Activated CD4-positive, alpha-beta T cell treated with anti-CD3 and anti-CD28 coated beads, Interleukin-10, Interleukin-2, amounts not matched to agents 100 ng/mL and 50 ng/mL, durations not matched to agents 16 hours and 8 hours (primary cell): ENCODE data around the gene PSMC6.

Experiments used
- DNase-seq: peaks from one replicate; pipeline ENCODE4 v3.0.0-alpha.2; 2020

The PSMC6 gene

DNA sequence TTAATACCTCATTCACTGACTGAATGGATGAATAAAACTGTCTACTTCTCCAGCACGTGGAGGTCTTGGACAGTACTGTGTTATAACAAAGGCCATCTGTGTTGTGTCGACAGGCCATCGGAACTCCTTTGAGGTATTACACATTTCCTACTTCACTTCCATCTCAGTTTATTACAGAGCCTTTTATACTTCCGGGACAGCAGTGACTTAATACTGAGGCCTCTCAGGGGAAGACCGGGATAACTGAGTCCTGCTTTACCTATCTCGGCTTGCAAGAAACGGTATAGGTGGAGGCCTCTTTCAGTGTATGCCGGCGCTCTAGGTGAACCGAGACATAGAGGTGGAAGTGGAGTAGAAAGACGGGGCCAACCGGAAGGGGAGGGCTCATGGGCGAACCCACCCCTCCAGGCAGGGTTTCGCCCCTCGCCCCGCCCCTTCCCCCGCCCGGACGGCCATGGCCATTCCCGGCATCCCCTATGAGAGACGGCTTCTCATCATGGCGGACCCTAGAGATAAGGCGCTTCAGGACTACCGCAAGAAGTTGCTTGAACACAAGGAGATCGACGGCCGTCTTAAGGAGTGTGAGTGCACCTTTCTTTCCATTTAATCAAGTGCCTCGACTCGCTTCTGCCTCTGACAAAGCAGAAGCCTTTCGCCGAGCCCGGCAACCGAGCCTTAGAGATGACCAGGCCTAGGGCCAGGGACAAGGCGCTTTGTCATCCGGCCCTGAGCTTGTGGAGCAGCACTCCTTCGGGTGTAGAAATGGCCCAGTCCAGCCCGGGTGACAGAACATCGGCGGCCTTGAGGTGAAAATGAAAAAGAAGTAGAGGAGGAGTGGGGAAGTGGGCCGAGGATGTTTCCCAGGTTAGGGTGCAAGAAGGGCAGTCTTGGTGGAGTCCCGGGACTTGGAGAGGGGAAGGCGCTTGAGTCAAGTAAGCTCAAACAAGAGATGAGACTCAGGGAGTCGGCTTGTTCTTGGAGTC lies at the start of gene PSMC6:
Gene PSMC6 (plus strand): TSS at position 477 of the 983 bp plus-strand sequence. CDS start 20 bp downstream, at position 497.
- DNase-seq: peak; percentile 97

DNA sequence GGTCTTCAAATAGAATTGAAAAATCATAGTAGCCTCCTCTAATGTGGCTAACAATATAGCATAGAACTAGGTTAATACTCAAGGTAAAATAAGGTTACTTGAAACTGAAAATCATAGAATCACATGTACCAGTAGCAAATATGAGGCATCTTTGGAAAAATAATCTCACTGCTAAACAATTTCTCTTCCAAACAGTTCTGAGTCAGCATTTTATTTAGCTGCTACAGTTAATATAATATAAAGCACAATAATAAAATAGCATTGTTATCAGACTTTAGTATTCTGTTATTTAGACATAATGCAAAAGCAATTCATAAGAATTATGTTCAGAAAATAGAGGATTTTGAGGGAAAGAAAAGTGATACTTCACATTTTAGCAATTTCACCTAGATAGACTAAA lies 46.7 kb upstream of the PSMC6 start:
- no peak for DNase-seq

DNA sequence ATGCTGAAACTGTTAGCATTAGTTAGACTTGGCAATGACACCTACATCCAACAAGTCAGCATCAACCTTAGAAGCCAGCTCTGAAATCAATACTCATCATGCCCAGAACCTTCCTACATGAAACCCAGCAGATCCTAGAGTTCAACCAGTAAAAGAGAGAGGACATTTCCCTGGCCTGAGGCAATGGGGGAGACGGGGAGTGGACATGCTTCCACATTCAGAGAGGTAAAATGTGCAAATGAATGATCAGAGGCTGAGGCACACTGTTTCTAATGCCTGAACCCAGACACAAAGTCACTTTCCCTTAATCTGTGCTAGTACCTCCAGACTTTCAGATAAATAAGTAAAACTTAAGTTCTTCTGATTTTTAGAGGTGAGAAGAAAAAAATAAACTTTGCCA lies 46.2 kb upstream of the PSMC6 start:
- DNase-seq: no peak

DNA sequence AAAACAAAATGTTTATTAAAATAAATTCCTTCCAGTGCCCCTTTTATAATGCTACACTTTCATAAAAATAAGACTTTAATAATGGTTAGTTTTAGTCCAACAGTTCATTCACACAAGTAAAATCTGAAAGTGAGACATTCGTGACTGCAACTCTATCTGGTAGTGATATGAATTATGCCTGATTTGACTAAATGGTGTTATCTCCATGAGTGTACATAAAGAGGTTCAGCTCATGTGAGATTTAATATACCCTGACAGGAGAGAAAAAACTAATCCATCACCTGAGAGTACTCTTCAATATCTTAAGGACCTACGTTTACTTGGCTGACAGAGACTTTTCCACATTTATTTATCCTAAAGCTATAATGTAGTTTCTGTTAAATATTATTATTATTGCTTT lies 45.7 kb upstream of the PSMC6 start:
- peak; percentile 38 for DNase-seq

DNA sequence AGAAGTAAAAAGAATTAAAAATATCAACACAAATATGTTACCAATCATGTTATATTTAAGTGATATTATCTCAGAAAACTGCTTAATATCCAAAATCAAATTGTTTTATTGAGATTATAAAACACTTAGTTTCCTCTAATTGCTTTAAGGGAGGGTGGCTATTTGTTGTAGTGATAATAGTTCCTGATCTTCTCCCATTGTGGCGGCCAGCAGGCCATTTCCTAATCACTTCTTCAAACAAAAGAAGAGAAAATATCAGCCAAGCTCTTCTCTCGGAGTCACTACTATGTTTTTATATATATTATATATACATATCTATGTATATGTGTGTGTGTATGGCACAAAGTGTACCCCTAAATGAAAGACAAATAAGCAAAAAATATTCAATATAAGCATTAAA lies 43.1 kb upstream of the PSMC6 start:
- DNase-seq: no peak

DNA sequence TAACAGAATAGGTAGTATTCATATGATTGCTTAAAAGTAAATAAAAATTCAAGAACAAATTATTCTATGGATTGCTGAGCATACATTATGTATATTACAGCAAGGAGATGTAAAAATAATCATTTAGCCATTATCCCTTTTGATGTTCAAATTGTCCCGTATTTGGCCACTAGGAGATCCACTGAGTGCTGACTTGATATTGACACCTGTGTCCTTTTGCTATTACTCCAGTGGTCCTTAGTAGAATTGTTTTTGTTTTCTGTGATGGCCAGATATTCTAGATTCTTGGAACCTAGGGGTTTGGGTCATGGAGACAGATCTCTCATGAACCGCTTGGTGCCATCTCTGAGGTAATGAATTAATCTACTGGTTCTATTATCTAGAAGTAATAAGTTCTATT lies 28.4 kb upstream of the PSMC6 start:
- peak; percentile 7 for DNase-seq

DNA sequence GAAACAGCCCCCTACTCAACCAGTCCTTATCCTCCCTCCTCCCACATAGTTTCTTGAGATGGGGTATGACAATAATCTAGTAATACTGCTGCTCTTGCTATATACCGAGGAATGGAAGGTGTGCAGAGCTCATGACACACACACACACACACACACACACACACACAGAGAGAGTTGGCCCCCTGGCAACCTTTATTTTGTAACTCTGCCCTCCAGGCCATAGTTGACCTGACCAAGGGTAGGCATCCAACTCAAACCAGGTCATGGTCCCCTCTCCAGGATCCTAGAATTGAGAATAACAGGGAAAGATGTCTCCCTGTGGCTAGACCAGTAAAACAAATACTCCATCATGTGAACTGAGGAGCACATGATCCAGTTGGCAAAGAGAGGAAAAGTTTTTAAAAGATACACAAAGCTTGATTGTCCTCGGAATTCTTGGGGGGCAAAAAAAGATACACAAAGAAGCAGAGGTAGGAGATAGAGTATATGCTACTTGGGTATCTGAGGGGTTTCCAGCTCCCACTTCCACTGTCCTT lies 22.9 kb upstream of the PSMC6 start:
- DNase-seq: no peak

DNA sequence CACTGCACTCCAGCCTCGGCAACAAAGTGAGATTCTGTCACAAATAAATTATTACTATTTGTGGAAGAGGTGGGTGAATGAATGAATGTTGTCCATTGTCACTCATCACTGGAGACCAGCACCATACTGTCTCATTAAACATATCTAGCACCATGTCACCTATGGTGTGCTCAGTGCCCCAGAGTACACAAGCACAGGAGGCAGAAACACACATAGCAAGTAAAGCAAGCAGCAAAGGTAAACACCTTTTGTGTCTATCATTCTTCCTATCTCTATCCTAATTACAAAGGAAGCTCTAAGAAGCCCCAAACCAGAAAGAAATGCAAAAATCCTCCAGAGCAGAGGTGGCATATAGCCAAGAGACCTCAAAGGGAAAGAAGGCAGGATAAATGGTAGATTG lies 20.8 kb upstream of the PSMC6 start:
- no peak for DNase-seq

DNA sequence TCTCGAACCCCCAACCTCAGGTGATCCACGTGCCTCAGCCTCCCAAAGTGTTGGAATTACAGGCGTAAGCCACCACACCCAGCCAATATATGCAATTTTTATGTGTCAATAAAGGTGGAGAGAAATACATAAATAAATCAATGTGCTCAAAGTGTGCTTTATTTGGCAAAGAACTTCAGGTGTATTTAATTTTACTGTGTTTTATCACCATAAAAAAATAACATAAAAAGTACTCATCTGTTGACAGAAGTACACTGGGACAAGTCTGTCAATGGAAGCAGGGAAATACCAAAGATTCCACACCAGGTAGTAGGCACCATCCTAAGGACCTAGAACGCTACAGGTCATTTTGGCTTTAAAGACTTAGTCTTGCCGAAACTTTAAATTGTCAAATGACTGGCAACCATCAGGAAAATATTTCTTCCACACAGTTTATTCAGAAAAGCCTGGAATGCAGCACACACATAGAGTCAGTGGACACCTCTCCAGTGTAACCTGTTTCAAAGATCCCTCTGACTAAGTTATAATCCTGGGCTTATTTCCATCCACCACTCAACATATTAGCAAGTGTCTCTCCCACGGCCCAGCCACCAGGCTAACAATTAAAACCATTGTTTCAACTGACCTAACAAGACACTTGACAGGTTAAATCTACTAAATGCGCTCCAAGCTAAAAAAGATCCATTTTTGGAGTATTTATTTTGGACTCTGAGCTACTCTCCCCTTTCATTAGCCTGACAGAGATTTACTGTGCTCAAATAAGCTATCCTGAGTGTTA lies 15.8 kb upstream of the PSMC6 start:
- no peak for DNase-seq

DNA sequence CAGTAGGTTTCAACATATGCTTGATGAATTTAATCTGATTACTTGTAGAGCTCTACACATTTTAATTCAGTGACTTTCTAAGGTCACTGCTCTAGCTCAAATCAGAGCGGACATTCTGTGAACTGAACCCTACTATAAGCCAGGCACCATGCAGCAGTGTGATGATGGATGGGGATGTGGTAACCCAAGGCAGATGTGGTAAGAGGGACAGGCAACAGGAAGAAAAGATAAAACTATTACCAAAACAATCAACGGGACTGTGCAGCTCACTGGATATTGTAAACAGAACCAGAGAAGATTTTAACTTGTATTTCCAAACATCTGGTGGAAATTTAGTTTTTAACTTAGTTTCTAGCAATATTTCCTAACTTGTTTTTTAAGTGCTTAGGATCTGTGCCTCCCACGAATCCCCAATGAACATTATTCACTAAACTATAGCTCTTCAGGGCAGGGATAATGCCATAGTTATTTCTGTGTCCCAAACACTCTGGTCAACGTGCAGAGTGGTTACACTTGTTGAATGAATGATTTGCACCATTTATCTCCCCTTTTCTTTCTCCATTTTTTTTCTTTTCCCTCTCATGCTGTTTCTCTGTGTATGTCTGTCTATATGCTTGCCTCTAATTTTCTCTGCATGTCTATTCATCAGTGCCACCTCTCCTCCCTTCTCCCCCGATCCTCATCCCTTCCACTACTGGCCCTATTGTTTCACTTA lies 14.6 kb upstream of the PSMC6 start:
- peak; percentile 45 for DNase-seq

DNA sequence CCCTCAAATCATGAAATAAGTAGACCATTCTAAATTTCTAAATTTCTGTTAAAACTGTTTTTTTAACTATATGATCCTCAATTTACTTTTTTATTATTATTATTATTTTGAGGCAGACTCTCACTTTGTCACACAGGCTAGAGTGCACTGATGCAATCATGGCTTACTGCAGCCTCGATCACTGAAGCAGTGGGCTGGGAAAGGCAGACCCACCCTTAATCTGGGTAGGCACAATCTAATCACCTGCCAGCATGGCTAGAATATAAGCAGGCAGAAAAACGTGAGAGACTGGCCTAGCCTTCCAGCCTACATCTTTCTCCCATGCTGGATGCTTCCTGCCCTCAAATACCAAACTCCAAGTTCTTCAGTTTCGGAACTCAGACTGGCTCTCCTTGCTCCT lies 14.0 kb upstream of the PSMC6 start:
- no peak for DNase-seq

DNA sequence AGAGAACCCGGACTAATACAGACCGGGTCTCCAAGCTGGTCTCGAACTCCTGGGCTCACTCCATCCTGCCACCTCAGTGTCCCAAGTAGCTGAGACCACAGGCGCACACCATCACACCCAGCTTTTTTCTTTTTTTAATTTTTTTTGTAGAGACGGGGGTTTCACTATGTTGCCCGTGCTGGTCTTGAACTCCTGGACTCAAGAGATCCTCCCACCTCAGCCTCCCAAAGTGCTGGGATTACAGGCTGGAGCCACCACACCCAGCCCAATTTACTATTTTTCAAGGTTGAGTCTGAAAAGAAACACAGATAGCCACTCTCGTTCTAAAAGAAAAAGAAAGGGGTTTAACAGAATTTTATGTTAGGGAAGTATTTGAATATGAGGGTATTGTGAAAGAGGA lies 13.5 kb upstream of the PSMC6 start:
- DNase-seq: no peak

DNA sequence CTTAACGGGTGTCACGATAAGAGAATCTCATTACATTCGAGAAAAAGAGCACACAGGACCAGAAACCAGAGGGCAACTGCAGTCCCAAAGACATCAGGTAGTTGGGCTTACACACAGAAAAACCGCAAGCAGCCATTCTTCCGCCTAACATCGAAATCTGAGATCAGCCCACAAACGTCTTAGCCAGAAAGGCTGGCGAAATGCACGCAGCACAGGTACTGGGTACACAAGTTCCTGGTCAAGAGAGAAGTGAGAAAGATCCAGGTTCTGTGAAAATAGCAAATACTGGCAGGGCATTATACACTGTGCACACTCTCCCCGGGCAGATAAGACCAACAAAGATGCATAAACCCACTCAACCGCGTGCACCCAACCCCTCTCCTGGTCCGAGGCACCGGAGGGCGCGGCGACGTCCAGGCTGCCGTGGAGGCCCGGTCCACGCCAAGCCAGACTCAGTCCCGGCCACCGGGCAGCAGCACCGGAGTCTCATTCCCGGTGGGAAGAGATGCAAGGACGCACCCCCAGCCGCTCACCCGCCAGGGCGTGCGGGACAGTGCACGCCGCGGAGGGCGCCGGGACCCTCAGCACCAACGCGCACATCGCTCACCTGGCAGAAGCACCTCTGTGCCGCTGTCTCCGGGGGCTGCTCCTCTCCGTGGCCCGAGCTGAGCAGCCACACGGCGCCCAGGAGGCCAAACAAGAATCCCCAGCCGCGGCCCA lies 12.1 kb upstream of the PSMC6 start:
- peak; percentile 82 for DNase-seq

DNA sequence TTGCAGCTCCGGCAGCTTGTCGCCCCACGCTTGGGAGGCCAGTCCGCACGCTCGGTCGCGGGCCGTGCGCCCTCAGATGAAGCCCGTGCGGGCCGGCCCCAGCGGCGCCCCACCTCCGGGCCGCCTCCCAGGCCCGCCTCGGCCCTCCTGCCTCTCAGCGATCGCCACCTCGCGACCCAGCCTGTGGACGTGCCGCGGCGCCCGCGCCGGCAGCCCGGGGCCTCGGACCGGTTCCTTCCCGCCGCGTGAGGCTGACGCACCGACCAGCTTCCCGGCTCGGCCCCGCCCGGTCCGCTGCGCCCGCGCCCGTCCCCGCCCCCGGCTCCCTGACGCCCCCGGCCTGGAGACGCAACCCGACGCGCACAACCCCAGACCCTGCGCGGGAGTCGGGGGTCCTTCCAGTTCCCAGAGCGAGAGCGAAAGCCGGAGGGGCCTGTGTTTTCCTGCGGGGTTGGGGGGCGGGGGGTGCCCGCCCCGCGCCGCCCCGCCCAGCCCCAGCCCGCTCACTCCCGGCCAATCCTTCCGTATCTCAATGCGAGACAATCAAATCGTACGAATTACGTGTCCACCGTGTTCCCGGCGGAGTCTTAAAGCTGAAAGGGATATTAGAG lies 11.4 kb upstream of the PSMC6 start, which contains the start of gene ERO1A:
Gene ERO1A (minus strand): TSS at position 78 of the 611 bp plus-strand sequence. CDS start 77 bp downstream, at position 1.
- peak; percentile 78 for DNase-seq

DNA sequence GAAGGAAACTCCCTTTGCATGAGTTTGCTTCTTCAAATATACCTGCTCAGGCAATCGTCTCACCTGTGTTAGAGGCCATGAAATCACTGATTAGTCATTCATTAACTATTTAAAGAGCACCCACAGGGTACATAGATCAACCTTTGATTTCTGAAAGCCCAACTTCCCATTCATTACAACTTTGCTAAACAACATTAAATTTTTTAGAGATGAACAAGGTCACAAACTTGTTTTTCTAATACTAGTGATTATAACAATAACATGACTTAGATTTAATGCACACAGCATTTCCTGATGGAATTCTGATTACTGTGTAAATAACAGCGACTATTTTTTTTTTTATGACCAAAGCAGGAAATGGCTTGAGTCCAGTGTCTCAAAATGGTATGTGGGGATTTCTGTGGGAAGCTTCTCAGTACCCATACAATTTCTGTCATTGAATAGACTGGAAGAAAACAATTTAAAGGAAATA lies 6.3 kb upstream of the PSMC6 start:
- DNase-seq: no peak

DNA sequence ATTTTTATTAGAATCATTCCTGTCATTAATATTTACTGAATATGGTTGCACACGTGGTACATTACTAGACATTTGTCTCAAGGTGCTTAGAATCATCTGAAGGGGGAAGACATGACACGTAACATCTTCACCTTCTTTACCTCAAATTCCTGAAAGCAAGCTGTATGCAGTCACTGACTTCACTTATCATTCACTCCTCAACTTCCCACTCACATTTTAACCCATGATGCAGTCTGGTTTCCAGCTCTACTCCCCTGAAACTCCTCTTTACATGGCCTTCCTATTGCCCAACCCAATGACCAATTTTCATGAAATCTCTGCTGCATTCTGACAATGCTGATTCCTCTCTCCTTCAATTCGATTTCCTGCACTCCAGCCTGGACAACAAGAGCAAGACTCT lies 5.8 kb upstream of the PSMC6 start:
- DNase-seq: no peak

DNA sequence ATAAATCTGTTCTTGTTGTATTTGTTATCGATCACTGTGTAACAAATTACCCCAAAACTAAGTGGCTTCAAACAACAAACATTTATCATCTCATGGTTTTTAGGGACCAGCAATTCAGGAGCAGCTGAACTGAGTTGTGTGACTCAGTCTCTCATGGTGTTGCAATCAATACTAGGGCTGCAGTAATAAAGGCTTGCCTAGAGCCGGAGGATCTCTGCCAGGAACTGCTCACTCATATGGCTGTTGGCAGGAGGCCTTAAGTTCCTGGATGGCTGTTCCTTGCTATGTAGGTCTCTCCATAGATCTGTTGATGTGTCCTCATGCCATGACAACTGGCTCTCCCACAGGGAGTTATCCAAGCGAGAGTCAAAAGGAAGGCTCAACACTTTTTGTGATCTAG lies 3.8 kb upstream of the PSMC6 start:
- DNase-seq: no peak

DNA sequence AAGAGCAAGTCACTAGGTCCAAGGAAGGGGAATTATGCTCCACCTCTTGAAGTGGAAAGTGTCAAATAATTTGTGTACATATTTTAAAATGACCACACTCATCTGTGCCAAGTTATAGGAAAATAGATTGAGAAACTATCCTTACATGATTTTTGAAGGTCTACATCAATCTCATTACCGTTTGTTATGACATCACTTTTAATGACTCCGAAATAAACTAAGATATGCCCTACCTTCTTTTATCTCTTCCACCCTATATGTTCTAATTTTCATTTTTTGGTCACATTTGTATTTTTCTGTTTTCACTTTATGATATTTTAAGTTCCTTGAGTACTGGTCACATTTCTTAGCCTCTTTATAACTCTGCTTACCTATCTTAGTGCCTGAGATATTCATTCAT lies 3.3 kb upstream of the PSMC6 start:
- DNase-seq: no peak

DNA sequence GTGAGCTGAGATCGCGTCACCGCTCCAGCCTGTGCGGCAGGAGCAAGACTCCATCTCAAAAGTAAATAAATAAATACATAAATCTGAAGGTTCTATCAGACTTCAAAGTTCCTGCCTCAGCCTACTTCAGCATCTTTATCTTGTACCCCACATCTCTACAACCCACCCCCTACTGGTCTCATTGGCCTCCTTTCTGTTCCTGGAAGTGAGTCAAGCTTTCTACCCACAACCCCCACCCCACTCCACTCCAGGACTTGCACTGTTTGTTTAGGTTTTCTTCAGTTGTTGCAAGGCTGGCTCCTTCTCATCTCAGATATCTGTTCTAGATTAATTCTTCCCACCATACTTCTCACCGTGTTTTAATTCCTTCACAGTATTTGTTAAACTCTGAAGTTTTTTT lies 714 bp upstream of the PSMC6 start:
- peak; percentile 67 for DNase-seq

DNA sequence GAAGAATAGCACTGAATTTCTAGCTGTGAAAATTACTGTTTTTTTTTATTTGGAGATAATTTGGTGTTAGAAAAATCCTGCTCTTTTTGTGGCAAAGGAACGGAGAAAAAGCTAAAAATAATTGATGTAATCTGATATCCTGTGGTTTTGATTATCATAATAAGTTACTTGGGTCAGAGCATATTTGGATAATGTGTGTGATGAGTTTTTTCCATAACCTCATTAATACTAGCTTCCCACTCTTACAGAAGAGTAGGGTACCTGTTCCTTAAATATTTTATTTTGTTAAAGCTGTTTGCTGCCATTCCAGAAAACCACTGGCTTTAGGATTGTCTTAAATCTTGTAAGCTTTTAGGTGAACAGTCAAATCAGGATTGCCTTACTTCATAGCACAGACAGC lies 4.7 kb downstream of the PSMC6 start:
- DNase-seq: no peak

DNA sequence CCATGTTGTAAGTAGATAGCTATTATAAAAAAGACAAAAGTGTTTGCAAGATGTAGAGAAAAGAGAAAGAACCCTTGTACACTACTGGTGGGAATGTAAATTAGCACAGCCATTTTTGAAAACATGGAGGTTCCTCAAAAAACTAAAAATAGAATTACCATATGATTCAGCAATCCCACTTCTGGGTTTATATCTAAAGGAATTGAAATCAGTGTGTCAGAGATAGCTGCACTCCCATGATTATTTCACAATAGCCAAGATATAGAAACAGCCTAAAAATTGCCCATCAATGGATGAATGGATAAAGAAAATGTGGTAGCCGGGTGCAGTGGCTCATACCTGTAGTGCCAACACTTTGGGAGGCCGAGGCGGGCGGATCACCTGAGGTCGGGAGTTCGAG lies 9.2 kb downstream of the PSMC6 start:
- DNase-seq: no peak
